ENCODE measurements around the gene C10orf90.

Gene C10orf90

GRCh38 chr10:126675656-126676438 lies 5.4 kb upstream of the C10orf90 start:
- in situ Hi-C loops (cut with HindIII; ENCODE audit: low sequenced_read_pairs), result no loop called here

DNA sequence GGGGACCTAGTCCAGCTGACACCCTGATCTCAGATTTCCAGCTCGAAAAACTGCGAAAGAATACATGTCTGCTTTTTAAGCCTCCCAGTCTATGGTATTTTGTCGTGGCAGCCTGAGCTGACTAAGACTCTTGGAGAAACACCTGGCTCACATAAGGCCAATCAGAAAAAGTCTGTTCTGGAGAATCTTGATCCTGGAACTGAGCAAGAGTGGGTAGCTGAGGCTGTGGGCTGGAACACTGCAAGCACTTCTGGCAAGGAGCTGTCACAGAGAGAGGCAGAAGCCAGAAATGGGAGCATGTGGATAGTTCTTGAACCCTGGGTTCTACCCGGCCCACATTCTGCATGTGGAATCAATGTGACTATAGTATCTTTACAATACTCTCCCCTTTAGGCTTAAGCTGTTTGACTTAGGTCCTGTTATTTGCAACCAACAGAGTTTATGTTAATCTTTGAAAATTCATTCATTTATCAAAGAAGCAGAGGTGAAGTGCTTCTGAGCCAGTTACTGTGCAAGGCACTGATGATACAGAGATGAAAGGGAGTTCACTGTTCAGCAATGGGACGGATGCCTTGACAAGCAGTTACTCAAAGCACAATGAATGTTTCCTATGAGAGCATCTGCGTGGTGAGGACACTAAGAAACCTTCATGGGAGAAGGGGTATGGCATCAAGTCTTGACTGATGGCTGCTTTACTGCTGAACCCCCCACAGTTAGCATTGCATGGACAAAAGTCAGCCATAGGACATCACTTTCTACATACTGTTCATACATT lies 4.4 kb upstream of the C10orf90 start:
- in situ Hi-C loops (cut with HindIII; ENCODE audit: low sequenced_read_pairs), result no loop called here

DNA sequence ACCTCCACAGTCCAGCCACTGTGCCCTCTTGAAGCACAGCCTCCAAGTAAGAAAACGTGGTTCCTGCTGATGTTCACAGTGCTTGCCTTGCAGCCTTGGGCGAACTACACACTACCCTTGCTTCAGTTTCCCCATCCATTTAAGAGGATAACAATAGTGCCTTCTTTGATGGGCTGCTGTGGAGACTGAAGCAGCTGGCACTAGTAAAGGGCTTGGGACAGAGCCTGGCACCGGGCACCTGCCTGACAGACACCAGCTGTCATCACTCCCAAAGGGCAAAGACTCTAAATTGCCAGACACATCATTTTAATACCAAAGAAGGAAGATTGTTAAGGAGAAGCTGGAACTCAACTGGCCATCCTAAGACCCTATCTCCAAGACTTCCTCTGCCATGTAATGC lies 3.1 kb upstream of the C10orf90 start:
- in situ Hi-C loops (cut with HindIII; ENCODE audit: low sequenced_read_pairs), result no loop called here

- in situ Hi-C loops (cut with HindIII; ENCODE audit: low sequenced_read_pairs), result no loop called here
These were observed 996 bp upstream of the C10orf90 start for GRCh38 chr10:126671402-126671975.

GRCh38 chr10:126670895-126671261 lies 385 bp upstream of the C10orf90 start:
- in situ Hi-C loops (cut with HindIII; ENCODE audit: low sequenced_read_pairs), result no loop called here

DNA sequence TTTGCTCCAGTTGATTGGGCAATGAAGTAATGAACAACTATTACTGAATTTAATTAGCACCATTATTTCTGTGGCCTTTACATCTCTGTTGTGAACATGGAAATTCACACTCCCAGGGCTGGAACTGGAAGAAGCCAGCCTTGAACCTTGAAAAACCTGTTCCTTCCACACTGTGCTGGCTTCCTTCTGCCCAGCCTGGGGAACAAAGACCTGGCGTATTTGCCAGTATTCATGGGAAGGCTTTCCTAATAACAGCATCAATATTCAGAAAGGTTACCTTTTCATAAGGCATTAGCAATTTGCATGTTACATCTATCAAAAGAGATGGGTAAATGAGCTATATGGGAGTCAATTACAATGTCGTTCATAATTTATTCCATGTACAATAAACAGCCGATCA lies 1.3 kb downstream of the C10orf90 start:
- in situ Hi-C loops (cut with HindIII; ENCODE audit: low sequenced_read_pairs), result no loop called here

DNA sequence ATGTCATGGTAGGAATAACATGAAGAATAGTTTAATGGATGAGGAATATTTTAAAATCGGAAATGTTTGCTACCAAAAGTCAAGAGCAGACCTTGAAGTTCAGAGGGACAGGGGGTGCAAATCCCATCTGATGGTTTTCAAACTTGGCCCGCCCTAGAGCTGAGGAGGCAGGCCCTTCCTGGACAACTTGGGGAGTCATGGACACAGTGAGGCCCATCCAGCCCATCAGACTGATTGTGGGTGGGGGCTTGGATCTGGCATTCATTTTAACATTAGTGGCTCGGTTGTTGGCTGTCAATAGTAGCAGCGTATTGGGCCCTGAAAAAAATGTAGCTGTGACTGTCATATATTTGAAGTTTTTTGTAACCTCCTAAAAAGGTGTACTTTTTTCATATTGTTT lies 2.0 kb downstream of the C10orf90 start:
- in situ Hi-C loops (cut with HindIII; ENCODE audit: low sequenced_read_pairs), result no loop called here

- in situ Hi-C loops (cut with HindIII; ENCODE audit: low sequenced_read_pairs), result no loop called here
These were observed 2.9 kb downstream of the C10orf90 start for GRCh38 chr10:126667568-126667967.

- in situ Hi-C loops (cut with HindIII; ENCODE audit: low sequenced_read_pairs), result no loop called here
These were observed 5.3 kb downstream of the C10orf90 start for GRCh38 chr10:126665207-126665606.

GRCh38 chr10:126663880-126664279 lies 6.6 kb downstream of the C10orf90 start:
- in situ Hi-C loops (cut with HindIII; ENCODE audit: low sequenced_read_pairs), result no loop called here

DNA sequence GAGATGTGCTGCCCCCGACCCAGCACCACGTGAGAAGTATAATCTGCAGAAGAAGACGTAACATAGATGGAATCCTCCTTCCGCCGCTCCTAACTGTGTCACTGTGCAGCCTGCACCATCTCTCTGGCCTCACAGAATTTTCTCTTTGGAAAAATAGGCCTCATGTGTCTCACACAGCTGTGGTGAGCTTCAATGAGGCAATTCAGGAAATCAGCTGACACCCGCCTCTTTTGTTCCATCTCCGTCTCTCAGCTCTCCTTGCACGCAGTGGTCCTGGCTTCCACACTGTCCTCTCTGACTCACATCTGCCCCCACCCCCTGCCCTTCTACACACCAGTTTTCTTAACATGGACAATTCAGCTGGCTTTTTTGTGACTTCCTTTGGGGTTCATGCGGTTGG lies 7.2 kb downstream of the C10orf90 start:
- in situ Hi-C loops (cut with HindIII; ENCODE audit: low sequenced_read_pairs), result no loop called here

DNA sequence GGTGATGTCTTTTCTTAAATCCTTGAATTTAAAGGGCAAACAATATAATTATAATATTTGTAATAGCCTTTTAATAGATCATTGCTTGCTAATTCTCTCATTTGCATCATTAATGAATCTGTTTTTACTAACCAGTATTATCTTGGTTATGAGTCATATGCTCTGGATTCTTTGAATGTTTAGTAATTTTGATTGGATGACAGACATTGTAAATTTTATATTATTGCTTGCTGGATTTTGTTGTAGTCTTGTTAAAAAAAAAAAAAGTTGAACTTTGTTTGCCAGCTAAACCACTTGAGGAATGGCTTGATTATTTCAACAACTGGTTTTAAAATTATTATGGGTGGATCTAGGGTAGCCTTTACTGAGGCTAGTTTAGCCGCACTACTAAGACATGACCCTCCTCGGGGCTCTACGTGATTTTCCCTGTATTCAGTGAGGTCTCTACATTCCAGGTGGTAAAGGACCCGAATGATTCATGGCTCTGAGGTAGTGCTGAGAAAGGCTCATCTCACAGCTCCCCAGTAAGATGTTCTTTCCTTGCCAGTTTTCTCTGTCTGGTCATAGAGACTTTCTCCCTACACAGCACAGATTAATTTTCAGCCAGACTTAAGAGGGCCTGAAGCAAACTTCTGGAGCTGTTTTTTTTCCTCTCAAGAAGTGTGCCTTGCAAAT lies 8.5 kb downstream of the C10orf90 start:
- in situ Hi-C loops (cut with HindIII; ENCODE audit: low sequenced_read_pairs), result no loop called here

GRCh38 chr10:126661356-126661755 lies 9.1 kb downstream of the C10orf90 start:
- in situ Hi-C loops (cut with HindIII; ENCODE audit: low sequenced_read_pairs), result no loop called here

DNA sequence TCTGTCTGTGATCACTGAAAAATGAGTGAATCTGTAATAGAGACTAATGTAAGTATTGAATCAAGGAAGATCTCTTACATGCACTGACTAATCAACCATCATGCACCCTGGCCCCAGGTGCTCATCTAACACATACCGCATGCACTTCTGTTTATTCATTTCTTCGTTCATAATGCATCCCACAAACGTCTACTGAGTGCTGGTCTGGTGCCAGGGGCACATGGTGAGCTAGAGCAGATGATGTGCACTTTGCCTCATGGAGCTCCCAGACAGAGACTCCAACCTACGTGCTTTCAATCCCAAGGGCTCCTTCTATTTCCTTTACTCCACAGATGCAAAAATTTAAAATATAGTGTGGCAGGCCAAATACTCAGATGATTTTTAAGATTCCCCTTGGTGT lies 10.7 kb downstream of the C10orf90 start:
- in situ Hi-C loops (cut with HindIII; ENCODE audit: low sequenced_read_pairs), result no loop called here

- in situ Hi-C loops (cut with HindIII; ENCODE audit: low sequenced_read_pairs), result no loop called here
These were observed 11.6 kb downstream of the C10orf90 start for GRCh38 chr10:126658928-126659327.

DNA sequence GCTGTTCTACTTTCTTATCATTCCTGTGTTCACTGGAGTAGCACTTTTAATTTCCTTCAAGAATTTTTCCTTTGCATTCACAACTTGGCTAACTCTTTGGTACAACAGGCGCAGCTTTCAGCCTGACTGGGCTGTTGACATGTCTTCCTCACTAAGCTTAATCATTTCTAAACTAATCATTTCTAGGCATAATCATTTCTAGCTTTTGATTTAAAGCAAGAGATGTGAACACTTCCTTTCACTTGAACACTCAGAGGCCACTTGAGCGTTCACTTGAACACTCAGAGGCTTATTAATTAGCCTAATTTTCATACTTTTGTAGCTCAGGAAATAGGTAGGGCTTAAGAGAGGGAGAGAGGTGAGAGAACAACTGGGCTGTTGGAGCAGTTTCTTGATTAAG lies 15.9 kb downstream of the C10orf90 start:
- in situ Hi-C loops (cut with HindIII; ENCODE audit: low sequenced_read_pairs), result no loop called here

DNA sequence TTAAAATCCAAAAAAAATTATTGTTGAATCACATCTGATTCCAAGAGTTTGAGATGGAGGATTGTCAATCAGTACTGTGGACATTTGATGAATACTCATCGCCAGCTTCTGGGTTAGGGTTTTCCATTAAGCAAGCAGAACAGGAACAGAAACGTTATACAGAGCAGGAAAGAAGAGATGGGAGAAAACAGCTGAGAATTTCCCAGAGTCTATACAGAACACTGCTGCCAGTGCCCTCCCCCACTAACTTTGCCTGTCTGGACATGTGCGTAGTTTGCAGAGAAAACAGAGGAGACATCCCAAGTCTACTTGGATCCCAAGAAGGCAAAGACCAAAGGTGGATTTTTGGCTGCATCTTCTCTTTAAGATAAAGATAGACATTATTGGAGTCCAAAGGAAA lies 19.0 kb downstream of the C10orf90 start:
- in situ Hi-C loops (cut with HindIII; ENCODE audit: low sequenced_read_pairs), result no loop called here

- in situ Hi-C loops (cut with HindIII; ENCODE audit: low sequenced_read_pairs), result no loop called here
These were observed 20.3 kb downstream of the C10orf90 start for GRCh38 chr10:126650161-126650560.

- in situ Hi-C loops (cut with HindIII; ENCODE audit: low sequenced_read_pairs), result loop anchor here (5.0 to 10.0 kb wide), 3 partner anchors 45 to 1198 kb away; no protein-coding TSS in a partner anchor
These were observed 23.4 kb downstream of the C10orf90 start for GRCh38 chr10:126647116-126647515.

DNA sequence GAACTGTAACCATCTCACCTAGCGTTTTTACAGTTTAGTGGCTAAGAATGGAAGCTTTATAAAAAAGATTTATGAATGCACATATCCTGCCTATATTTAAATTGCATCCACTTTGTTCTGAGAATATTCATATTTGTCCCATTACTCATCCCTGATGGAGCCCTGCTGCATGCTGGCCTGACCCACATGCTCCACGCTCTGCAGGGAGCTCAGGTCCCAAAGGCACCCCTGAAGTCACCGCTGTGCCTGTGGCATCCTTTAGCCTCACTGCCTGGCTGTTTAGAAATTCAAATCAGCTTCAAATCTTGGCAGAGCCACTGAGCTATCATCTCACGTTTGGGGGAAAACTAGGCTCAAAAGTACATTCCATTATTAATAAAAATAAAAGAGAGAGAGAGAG lies 24.4 kb downstream of the C10orf90 start:
- in situ Hi-C loops (cut with HindIII; ENCODE audit: low sequenced_read_pairs), result loop anchor here (5.0 to 10.0 kb wide), 3 partner anchors 44 to 1199 kb away; no protein-coding TSS in a partner anchor

DNA sequence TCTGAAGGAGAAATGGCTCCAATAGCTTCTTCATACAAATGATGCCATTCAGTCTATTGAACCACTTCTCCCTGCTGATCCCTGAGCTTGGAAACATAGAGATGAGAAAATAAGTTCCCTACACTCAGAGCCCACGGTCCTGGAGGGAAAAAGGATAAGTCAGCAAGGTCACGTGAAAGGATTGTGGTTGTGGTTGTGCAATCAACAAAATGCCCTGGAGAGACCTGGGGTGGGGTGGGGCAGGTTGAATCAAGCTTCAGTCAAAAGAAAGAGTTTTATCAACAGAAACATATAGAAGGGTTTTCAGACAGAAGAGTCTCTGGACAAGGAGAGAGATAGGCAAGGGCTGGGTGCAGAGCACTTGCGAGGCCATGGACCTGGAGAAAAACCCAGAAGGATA lies 30.1 kb downstream of the C10orf90 start:
- in situ Hi-C loops (cut with HindIII; ENCODE audit: low sequenced_read_pairs), result loop anchor here (10.0 kb wide), 1 partner anchor 1204 kb away; no protein-coding TSS in a partner anchor
